Caco-2 (cell line): Measurements from ENCODE around the gene GRIN2A. TPM values are rescaled to one million over a fixed set of nuclear protein-coding genes. Genes with fewer than 3 reads are reported as not detected.

Experiments
- BruUV-seq: library from RNA; stranded (reverse); fragments of 400-500 nt; replicated peaks from 2 replicates; lab custom pipeline; 2021; lab: Mats Ljungman, UMichigan
- CTCF ChIA-PET: fragments of 300-600 bp; sonication (Branson Sonifier 250); formaldehyde crosslinking; loops from one replicate; lab custom pipeline; 2022; ENCODE audit warnings: antibody characterized with exemption; lab: Charles Lee
- POLR2A ChIA-PET: fragments of 300-600 bp; sonication (Branson Sonifier 250); formaldehyde crosslinking; loops from one replicate; lab custom pipeline; 2022; ENCODE audit warnings: antibody characterized with exemption; lab: Charles Lee
- DNase-seq, 2 experiments: peaks; one replicate each; pipeline versions ENCODE4 v3.0.0 to v3.0.0-alpha.2; 2020 to 2022
- H3K27me3 ChIP-seq: replicated peaks from 2 replicates; pipeline ENCODE4 v1.6.0; 2011; ENCODE audit warnings: low read length; ENCODE audit not compliant: control insufficient read depth, insufficient read depth
- H3K36me3 ChIP-seq: 2 replicates; pipeline ENCODE4 v1.5.1; 2011; ENCODE audit warnings: low read length; ENCODE audit not compliant: control insufficient read depth, insufficient read depth
- H3K4me1 ChIP-seq: fragments of 250-450 bp; sonication (Bioruptor Pico); 2 replicates; pipeline ENCODE4 v1.5.1; 2020; ENCODE audit warnings: mild to moderate bottlenecking
- H3K4me3 ChIP-seq: 2 replicates; pipeline ENCODE4 v1.5.1; 2011; ENCODE audit warnings: low read depth, mild to moderate bottlenecking, control low read depth, low read length
- H3K9me3 ChIP-seq: fragments of 250-450 bp; sonication (Bioruptor Pico); 2 replicates; pipeline ENCODE4 v1.5.1; 2020; ENCODE audit warnings: mild to moderate bottlenecking, moderate library complexity
- H3K27ac Mint-ChIP-seq: one replicate; pipeline ENCODE4 v1.8.0; 2022; ENCODE audit warnings: mixed read lengths; ENCODE audit not compliant: unreplicated experiment
- H3K27me3 Mint-ChIP-seq: one replicate; pipeline ENCODE4 v1.8.0; 2022; ENCODE audit warnings: mixed read lengths; ENCODE audit not compliant: insufficient read depth, unreplicated experiment
- H3K36me3 Mint-ChIP-seq: one replicate; pipeline ENCODE4 v1.8.0; 2022; ENCODE audit warnings: mild to moderate bottlenecking, mixed read lengths; ENCODE audit not compliant: insufficient read depth, unreplicated experiment
- H3K4me1 Mint-ChIP-seq: one replicate; pipeline ENCODE4 v1.8.0; 2022; ENCODE audit warnings: low read depth, mixed read lengths; ENCODE audit not compliant: unreplicated experiment
- H3K4me3 Mint-ChIP-seq: one replicate; pipeline ENCODE4 v1.8.0; 2022; ENCODE audit warnings: mild to moderate bottlenecking, moderate library complexity, mixed read lengths; ENCODE audit not compliant: unreplicated experiment
- H3K9me3 Mint-ChIP-seq: one replicate; pipeline ENCODE4 v1.8.0; 2022; ENCODE audit warnings: mixed read lengths; ENCODE audit not compliant: unreplicated experiment
- CTCF ChIP-seq, 2 experiments: fragments of 200-600 bp in 1 of 2; IDR thresholded peaks; 1 replicate in 1 of 2; 2 replicates in 1 of 2; pipeline versions ENCODE4 v1.5.1 to v1.8.0; 2011 to 2022; ENCODE audit warnings: antibody characterized with exemption in 1 of 2, control low read depth in 1 of 2, inconsistent platforms in 1 of 2, low read depth in 1 of 2, low read length in 1 of 2, mild to moderate bottlenecking in 1 of 2, moderate library complexity in 1 of 2; ENCODE audit not compliant: insufficient read depth in 1 of 2, severe bottlenecking in 1 of 2, unreplicated experiment in 1 of 2
- intact Hi-C: fragments of 100-400 bp; cut with micrococcal nuclease; formaldehyde crosslinking; loops from one replicate; pipeline ENCODE4 v1.10.0; 2022; ENCODE audit not compliant: unreplicated experiment
- total RNA-seq: library from RNA; stranded (reverse); gene quantifications from 2 replicates; pipeline ENCODE4 v1.2.3, GENCODE V29; 2022

Gene GRIN2A
- total RNA-seq, 1 experiment from 2014 or later = 0.54 TPM

DNA sequence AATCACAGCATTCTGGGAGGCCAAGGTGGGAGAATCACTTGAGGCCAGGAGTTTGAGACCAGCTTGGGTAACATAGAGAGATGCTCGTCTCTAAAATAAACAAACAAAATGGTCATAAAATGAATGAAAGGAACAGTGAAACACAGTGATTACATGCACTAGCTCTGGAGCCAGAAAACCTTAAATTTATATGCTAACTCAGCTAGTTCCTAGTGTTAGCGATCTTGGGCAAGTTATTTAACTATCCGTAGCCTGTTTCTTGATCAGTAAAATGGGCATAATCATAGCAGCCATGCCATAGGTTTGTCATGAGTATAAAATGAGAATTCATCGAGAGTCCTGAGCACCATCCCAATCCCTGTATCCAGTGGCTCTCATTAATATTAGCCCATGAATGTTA is 271.0 kb downstream of the GRIN2A start:
- no TSS peak for BruUV-seq
- Histone ChIP-seq H3K9me3 (no peaks in the 10 kb centered on the region), H3K36me3 (no peaks in the 10 kb centered on the region), H3K4me1 (no peaks in the 10 kb centered on the region), H3K27me3 (no peaks in the 10 kb centered on the region), H3K4me3 (no peak overlapping the region)
- ChIA-PET POLR2A (no interaction called here), CTCF (no interaction called here)
- intact Hi-C loops = no loop called here
- H3K4me3 Mint-ChIP-seq = no peak overlapping the region
- no peaks in the 10 kb centered on the region for H3K36me3 Mint-ChIP-seq
- H3K9me3 Mint-ChIP-seq = no peaks in the 10 kb centered on the region
- no peak for DNase-seq
- no peaks in the 10 kb centered on the region for H3K4me1 Mint-ChIP-seq
- H3K27me3 Mint-ChIP-seq = peaks cover 9% of the 10 kb centered on the region
- no peak overlapping the region for H3K27ac Mint-ChIP-seq
- TF ChIP-seq CTCF (IDR thresholded peaks at IDR 0.05; ENCODE audit: insufficient read depth in 1 of 2, low read depth in 1 of 2, low read length in 1 of 2, severe bottlenecking in 1 of 2, unreplicated experiment in 1 of 2) = no peak

DNA sequence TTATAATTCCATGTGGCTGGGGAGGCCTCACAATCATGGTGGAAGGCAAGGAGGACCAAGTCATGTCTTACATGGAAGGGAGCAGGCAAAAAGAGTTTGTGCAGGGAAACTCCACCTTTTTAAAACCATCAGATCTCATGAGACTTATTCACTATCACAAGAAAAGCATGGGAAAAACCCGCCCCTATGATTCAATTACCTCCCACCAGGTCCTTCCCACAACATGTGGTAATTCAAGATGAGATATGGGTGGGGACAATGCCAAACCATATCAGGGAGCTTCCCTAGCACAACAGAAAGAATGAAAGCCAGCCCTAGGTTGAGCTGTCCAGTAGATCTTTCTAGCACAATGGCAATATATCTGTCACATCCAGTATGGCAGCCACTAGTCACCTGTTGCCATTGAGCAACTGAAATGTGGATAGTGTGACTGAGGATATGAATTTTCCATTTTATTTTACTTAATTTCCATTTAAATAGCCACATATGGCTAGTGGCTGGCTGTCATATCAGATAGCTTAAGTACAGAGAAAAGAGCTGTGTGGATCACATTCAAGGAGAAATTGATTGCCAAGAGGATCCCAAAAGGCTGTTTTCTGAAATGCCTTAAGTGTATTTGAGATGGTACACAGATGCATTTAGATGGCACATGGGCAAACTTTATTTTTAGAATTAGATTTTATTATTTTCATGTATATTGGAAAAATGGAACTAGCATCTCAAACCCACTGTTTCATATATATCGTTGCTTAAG is 273.0 kb downstream of the GRIN2A start:
- Histone ChIP-seq H3K9me3 (no peaks in the 10 kb centered on the region), H3K4me3 (no peak overlapping the region), H3K4me1 (no peaks in the 10 kb centered on the region), H3K27me3 (no peaks in the 10 kb centered on the region), H3K36me3 (no peaks in the 10 kb centered on the region)
- Mint-ChIP-seq H3K9me3 (no peaks in the 10 kb centered on the region), H3K27ac (no peak overlapping the region), H3K36me3 (no peaks in the 10 kb centered on the region), H3K4me3 (no peak overlapping the region), H3K27me3 (peaks cover 18% of the 10 kb centered on the region), H3K4me1 (no peaks in the 10 kb centered on the region)
- ChIA-PET CTCF (no interaction called here), POLR2A (no interaction called here)
- no peak for DNase-seq
- intact Hi-C loops = no loop called here
- no TSS peak for BruUV-seq
- TF ChIP-seq CTCF (IDR thresholded peaks at IDR 0.05; ENCODE audit: insufficient read depth in 1 of 2, low read depth in 1 of 2, low read length in 1 of 2, severe bottlenecking in 1 of 2, unreplicated experiment in 1 of 2) = no peak

GRCh38 chr16:9908613-9909012 is 273.6 kb downstream of the GRIN2A start:
- ChIA-PET CTCF (no interaction called here), POLR2A (no interaction called here)
- Mint-ChIP-seq H3K27me3 (peaks cover 18% of the 10 kb centered on the region), H3K36me3 (no peaks in the 10 kb centered on the region), H3K4me1 (no peaks in the 10 kb centered on the region), H3K4me3 (no peak overlapping the region), H3K27ac (no peak overlapping the region), H3K9me3 (no peaks in the 10 kb centered on the region)
- H3K9me3 ChIP-seq = no peaks in the 10 kb centered on the region
- no peak for TF ChIP-seq CTCF (IDR thresholded peaks at IDR 0.05; ENCODE audit: insufficient read depth in 1 of 2, low read depth in 1 of 2, low read length in 1 of 2, severe bottlenecking in 1 of 2, unreplicated experiment in 1 of 2)
- H3K4me3 ChIP-seq = no peak overlapping the region
- no peaks in the 10 kb centered on the region for H3K36me3 ChIP-seq
- BruUV-seq = no TSS peak
- DNase-seq = no peak
- H3K27me3 ChIP-seq = no peaks in the 10 kb centered on the region
- intact Hi-C loops = no loop called here
- no peaks in the 10 kb centered on the region for H3K4me1 ChIP-seq
